ENCODE results near the gene CDC42EP4. TPM values are rescaled to one million over a fixed set of nuclear protein-coding genes. Genes with fewer than 3 reads are reported as not detected.
"Not testable (repeated sequence)": the region's sequence is repeated elsewhere in the genome, so short reads cannot be mapped to it uniquely, and the experiment has no call there.

The CDC42EP4 gene
- total and polyA plus RNA-seq, 2 donors (not counting 1 experiment from before 2014, with no cell fraction given): 20.9 to 34.2 TPM

- DNase-seq (ENCODE audit: low read depth in 2 of 2): no peak
- H3K4me2 ChIP-seq (ENCODE audit: extremely low read depth, insufficient read depth, low read length): no peak overlapping the region
- H3K9ac ChIP-seq (ENCODE audit: insufficient read depth, low read length): no peak overlapping the region
- H3K4me1 ChIP-seq (ENCODE audit: control insufficient read depth, extremely low read depth, insufficient read depth, low read length): peaks cover 11% of the 10 kb centered on the region
- peaks cover 24% of the 10 kb centered on the region for H3K79me2 ChIP-seq (ENCODE audit: control insufficient read depth, insufficient read depth, low read length)
- no peaks in the 10 kb centered on the region for H4K20me1 ChIP-seq (ENCODE audit: control insufficient read depth, extremely low read depth, insufficient read depth, low read length)
- H3K27me3 ChIP-seq (ENCODE audit: control insufficient read depth, insufficient read depth, low read length): no peaks in the 10 kb centered on the region
- H3K4me3 ChIP-seq (replicated peaks in 1 of 4; ENCODE audit: control extremely low read depth in 1 of 4, insufficient read depth in 1 of 4, low read depth in 3 of 4, low read length in 4 of 4): no peak overlapping the region
- no peak overlapping the region for H3K27ac ChIP-seq (ENCODE audit: insufficient read depth, low read length)
- H3K9me3 ChIP-seq (ENCODE audit: control insufficient read depth, insufficient read depth, low read depth, low read length): no peaks in the 10 kb centered on the region
- no peaks in the 10 kb centered on the region for H3K36me3 ChIP-seq (ENCODE audit: control insufficient read depth, insufficient read depth, low read length)
- no peak overlapping the region for H2AFZ ChIP-seq (ENCODE audit: low read length)
- TF ChIP-seq CTCF (conservative IDR thresholded peaks at IDR 0.05 in 1 of 2, IDR thresholded peaks at IDR 0.05 in 1 of 2; ENCODE audit: low read depth in 1 of 2, low read length in 2 of 2) (no peak), EZH2 (IDR thresholded peaks at IDR 0.05; ENCODE audit: low read length, missing control alignments) (no peak)
Measured at GRCh38 chr17:73313526-73314127, 1.8 kb upstream of the CDC42EP4 start.

- H3K9ac ChIP-seq (ENCODE audit: insufficient read depth, low read length); H3K4me3 ChIP-seq (replicated peaks in 1 of 4; ENCODE audit: control extremely low read depth in 1 of 4, insufficient read depth in 1 of 4, low read depth in 3 of 4, low read length in 4 of 4); H3K27ac ChIP-seq (ENCODE audit: insufficient read depth, low read length); DNase-seq (ENCODE audit: low read depth in 2 of 2); H2AFZ ChIP-seq (ENCODE audit: low read length); H3K9me3 ChIP-seq (ENCODE audit: control insufficient read depth, insufficient read depth, low read depth, low read length); H3K4me2 ChIP-seq (ENCODE audit: extremely low read depth, insufficient read depth, low read length); H4K20me1 ChIP-seq (ENCODE audit: control insufficient read depth, extremely low read depth, insufficient read depth, low read length); H3K36me3 ChIP-seq (ENCODE audit: control insufficient read depth, insufficient read depth, low read length); H3K27me3 ChIP-seq (ENCODE audit: control insufficient read depth, insufficient read depth, low read length): not testable (repeated sequence)
- Histone ChIP-seq H3K4me1 (ENCODE audit: control insufficient read depth, extremely low read depth, insufficient read depth, low read length) (peaks cover 19% of the 10 kb centered on the region), H3K79me2 (ENCODE audit: control insufficient read depth, insufficient read depth, low read length) (peaks cover 32% of the 10 kb centered on the region)
Measured at GRCh38 chr17:73312887-73313286, 1.1 kb upstream of the CDC42EP4 start.

- Histone ChIP-seq H2AFZ (ENCODE audit: low read length) (peak overlapping the region; percentile 55), H3K4me3 (replicated peaks in 1 of 4; ENCODE audit: control extremely low read depth in 1 of 4, insufficient read depth in 1 of 4, low read depth in 3 of 4, low read length in 4 of 4) (peak overlapping the region; percentile 78 to 100 (median 93)), H3K79me2 (ENCODE audit: control insufficient read depth, insufficient read depth, low read length) (peaks cover 45% of the 10 kb centered on the region), H3K9ac (ENCODE audit: insufficient read depth, low read length) (peak overlapping the region; percentile 88), H3K27me3 (ENCODE audit: control insufficient read depth, insufficient read depth, low read length) (no peaks in the 10 kb centered on the region), H3K27ac (ENCODE audit: insufficient read depth, low read length) (peak overlapping the region; percentile 96), H3K36me3 (ENCODE audit: control insufficient read depth, insufficient read depth, low read length) (no peaks in the 10 kb centered on the region), H3K4me2 (ENCODE audit: extremely low read depth, insufficient read depth, low read length) (peak overlapping the region; percentile 66), H3K9me3 (ENCODE audit: control insufficient read depth, insufficient read depth, low read depth, low read length) (no peaks in the 10 kb centered on the region), H4K20me1 (ENCODE audit: control insufficient read depth, extremely low read depth, insufficient read depth, low read length) (no peaks in the 10 kb centered on the region), H3K4me1 (ENCODE audit: control insufficient read depth, extremely low read depth, insufficient read depth, low read length) (peaks cover 24% of the 10 kb centered on the region)
- DNase-seq (ENCODE audit: low read depth in 2 of 2): no peak
- TF ChIP-seq EZH2 (IDR thresholded peaks at IDR 0.05; ENCODE audit: low read length, missing control alignments) (no peak), CTCF (conservative IDR thresholded peaks at IDR 0.05 in 1 of 2, IDR thresholded peaks at IDR 0.05 in 1 of 2; ENCODE audit: low read depth in 1 of 2, low read length in 2 of 2) (no peak)
Measured at GRCh38 chr17:73311428-73311780, 397 bp downstream of the CDC42EP4 start.

All from fibroblast of lung (primary cell).